ENCODE results near the gene CDCA5.

DNA sequence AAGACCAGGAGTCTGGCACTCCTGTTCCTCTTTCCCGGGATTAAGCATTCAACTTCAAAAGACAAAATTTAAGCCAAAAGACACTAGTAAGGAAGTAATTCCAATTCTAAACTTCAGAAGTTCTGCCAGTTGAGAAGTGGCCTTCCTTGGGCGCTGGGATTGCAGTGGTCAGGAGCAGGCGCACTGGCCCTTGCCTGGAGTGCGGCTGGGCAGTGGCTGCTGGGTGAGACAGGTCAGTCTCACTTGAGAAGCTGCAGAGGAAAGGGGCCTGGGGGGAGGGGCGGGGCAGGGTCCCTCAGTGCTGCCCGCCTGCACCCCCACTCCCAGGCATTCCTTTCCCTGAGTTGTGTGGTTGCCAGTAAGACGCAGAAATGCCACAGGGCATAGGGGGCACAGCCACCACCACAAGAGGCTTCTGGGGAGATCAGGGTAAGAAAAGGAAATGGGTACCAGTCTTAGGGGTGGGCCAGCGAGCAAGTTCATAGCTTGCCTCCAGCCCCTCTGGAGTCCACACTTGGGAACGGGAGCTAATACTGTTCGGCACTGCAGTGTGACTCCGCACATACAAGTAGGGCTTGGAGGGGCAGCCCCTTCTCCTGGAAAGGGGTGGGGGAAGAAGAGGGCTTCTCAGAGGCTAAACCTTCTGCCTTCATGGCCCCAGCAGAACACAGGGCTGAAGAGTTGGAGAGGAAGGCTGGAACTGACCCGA, 43.8 kb upstream of the CDCA5 start:
- TF ChIP-seq, protein P1, sequence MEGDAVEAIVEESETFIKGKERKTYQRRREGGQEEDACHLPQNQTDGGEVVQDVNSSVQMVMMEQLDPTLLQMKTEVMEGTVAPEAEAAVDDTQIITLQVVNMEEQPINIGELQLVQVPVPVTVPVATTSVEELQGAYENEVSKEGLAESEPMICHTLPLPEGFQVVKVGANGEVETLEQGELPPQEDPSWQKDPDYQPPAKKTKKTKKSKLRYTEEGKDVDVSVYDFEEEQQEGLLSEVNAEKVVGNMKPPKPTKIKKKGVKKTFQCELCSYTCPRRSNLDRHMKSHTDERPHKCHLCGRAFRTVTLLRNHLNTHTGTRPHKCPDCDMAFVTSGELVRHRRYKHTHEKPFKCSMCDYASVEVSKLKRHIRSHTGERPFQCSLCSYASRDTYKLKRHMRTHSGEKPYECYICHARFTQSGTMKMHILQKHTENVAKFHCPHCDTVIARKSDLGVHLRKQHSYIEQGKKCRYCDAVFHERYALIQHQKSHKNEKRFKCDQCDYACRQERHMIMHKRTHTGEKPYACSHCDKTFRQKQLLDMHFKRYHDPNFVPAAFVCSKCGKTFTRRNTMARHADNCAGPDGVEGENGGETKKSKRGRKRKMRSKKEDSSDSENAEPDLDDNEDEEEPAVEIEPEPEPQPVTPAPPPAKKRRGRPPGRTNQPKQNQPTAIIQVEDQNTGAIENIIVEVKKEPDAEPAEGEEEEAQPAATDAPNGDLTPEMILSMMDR (conservative IDR thresholded peaks at IDR 0.05; ENCODE audit: low read depth, low read length), result no peak
- TF ChIP-seq EZH2 (IDR thresholded peaks at IDR 0.05; ENCODE audit: low read length, unreplicated experiment), result no peak
- no peak for TF ChIP-seq EZH2phosphoT487 (IDR thresholded peaks at IDR 0.05; ENCODE audit: borderline replicate concordance, low read length)
